NCI-H446 (cell line): ENCODE measurements around the gene PCDHB4.
"Not testable (repeated sequence)": the region's sequence is repeated elsewhere in the genome, so short reads cannot be mapped to it uniquely, and the experiment has no call there.

ENCODE experiments used
- DNase-seq, 2 experiments: peaks; one replicate each; lab custom pipeline; 2025; lab: John Stamatoyannopoulos, UW

The PCDHB4 gene

DNA sequence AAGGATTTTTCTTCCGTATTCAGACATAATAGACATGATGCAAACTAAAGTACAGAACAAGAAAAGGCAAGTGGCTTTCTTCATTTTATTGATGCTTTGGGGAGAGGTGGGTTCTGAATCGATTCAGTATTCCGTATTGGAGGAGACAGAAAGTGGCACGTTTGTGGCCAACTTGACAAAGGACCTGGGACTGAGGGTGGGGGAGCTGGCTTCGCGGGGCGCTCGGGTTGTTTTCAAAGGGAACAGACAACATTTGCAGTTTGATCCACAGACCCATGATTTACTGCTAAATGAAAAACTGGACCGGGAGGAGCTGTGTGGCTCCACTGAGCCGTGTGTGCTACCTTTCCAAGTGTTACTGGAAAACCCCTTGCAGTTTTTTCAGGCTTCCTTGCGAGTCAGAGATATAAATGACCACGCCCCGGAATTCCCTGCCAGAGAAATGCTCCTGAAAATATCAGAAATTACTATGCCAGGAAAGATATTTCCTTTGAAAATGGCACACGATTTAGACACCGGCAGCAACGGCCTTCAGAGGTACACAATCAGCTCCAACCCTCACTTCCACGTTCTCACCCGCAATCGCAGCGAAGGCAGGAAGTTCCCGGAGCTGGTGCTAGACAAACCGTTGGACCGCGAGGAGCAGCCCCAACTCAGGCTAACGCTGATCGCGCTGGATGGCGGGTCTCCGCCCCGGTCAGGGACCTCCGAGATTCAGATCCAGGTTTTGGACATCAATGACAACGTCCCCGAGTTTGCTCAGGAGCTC, 28.8 kb downstream of the PCDHB4 start:
- no peak for DNase-seq

- no peak for DNase-seq
These were observed 29.3 kb downstream of the PCDHB4 start for GRCh38 chr5:141150993-141151325.

- not testable (repeated sequence) for DNase-seq
These were observed 30.0 kb downstream of the PCDHB4 start for GRCh38 chr5:141151632-141152031.

GRCh38 chr5:141152096-141152495, 30.5 kb downstream of the PCDHB4 start:
- DNase-seq, result not testable (repeated sequence)

- peak in 1 of 2 experiments; percentile 44 for DNase-seq
These were observed 34.1 kb downstream of the PCDHB4 start for GRCh38 chr5:141155540-141156374.

GRCh38 chr5:141157356-141157755, 35.7 kb downstream of the PCDHB4 start:
- not testable (repeated sequence) for DNase-seq

DNA sequence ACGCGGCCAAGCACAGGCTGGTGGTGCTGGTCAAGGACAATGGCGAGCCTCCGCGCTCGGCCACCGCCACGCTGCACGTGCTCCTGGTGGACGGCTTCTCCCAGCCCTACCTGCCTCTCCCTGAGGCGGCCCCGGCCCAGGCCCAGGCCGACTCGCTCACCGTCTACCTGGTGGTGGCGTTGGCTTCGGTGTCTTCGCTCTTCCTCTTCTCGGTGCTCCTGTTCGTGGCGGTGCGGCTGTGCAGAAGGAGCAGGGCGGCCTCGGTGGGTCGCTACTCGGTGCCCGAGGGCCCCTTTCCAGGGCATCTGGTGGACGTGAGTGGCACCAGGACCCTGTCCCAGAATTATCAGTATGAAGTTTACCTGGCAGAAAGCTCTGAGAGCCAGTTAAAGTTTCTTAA, 36.3 kb downstream of the PCDHB4 start:
- not testable (repeated sequence) for DNase-seq

DNA sequence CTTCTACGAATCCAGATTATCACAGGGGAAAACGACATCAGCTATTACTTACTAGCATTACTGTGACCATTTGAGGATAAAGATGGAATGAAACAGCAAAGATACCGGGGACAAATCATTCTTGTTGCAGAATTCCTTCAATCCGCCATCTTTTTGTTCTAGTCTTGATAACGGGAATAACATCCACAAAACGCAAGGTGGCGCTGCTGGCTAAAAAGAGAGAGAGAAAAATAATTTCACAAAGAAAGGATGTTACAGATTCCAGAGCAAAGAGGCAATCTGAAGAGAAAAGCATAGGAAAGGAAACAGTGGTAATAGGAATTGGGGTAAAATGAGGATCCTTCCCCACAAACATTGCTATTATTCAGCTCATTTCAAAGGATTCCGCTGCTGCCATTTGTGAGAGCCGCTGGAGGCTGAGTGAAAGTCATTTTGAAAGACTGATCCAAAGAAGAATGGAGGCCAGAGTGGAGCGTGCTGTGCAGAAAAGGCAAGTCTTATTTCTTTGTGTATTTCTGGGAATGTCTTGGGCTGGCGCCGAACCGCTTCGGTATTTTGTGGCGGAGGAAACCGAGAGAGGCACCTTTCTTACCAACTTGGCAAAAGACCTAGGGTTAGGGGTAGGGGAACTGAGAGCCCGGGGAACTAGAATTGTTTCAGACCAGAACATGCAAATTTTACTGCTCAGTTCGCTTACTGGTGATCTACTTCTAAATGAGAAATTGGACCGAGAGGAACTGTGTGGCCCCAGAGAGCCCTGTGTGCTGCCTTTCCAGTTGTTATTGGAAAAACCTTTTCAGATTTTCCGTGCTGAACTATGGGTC, 51.0 kb downstream of the PCDHB4 start, which contains the start of gene PCDHB7:
PCDHB7 (plus strand) TSS at position 264 of the 824 bp plus-strand sequence; CDS start at position 456, 192 bp downstream.
- DNase-seq, result peak; percentile 37 to 47

GRCh38 chr5:141174291-141175104, 52.9 kb downstream of the PCDHB4 start:
- not testable (repeated sequence) for DNase-seq
